ENCODE measurements around the gene VGF.

GRCh38 chr7:101118856-101119255, 46.5 kb downstream of the VGF start:
- TF ChIP-seq CTCF (IDR thresholded peaks at IDR 0.05) (no peak), POLR2A (IDR thresholded peaks at IDR 0.05) (no peak)
